Smooth muscle cell of the pulmonary artery (primary cell): Measurements from ENCODE around the gene OR10D3. TPM values are rescaled to one million over a fixed set of nuclear protein-coding genes. Genes with fewer than 3 reads are reported as not detected.

Experiments
- total RNA-seq: library from RNA; depleted of rRNA; stranded (reverse); fragments of >200 nt; gene quantifications from 2 replicates; pipeline ENCODE4 v1.2.3, GENCODE V29; 2014

Gene OR10D3
- total RNA-seq = not detected in 2 replicates

GRCh38 chr11:124183068-124183467 lies at the start of gene OR10D3:
Gene OR10D3, plus strand, starts transcription at chr11:124183345. Its CDS starts 1,925 bp downstream, at chr11:124185270.

Other genes starting within 250 kb of the OR10D3 start
- not detected in 2 replicates for gene OR4D5, start 243.7 kb upstream of the OR10D3 start, total RNA-seq
- not detected in 2 replicates for gene OR6T1, start 239.5 kb upstream of the OR10D3 start, total RNA-seq
- gene OR10S1, start 205.6 kb upstream of the OR10D3 start, total RNA-seq = not detected in 2 replicates
- gene OR10G6, start 188.2 kb upstream of the OR10D3 start, total RNA-seq = not detected in 2 replicates
- gene OR10G4, start 170.3 kb upstream of the OR10D3 start, total RNA-seq = not detected in 2 replicates
- not detected in 2 replicates for gene OR10G9, start 160.3 kb upstream of the OR10D3 start, total RNA-seq
- gene OR10G8, start 156.5 kb upstream of the OR10D3 start, total RNA-seq = not detected in 2 replicates
- gene OR10G7, start 142.0 kb upstream of the OR10D3 start, total RNA-seq = not detected in 2 replicates
- 18.4 and 21.8 TPM in 2 replicates for gene VWA5A, start 67.9 kb upstream of the OR10D3 start, total RNA-seq
- not detected in 2 replicates for gene OR8G1, start 57.8 kb downstream of the OR10D3 start, total RNA-seq
- gene OR8G5, start 73.0 kb downstream of the OR10D3 start, total RNA-seq = not detected in 2 replicates
- not detected in 2 replicates for gene OR8D1, start 130.6 kb downstream of the OR10D3 start, total RNA-seq
- gene OR8D2, start 136.9 kb downstream of the OR10D3 start, total RNA-seq = not detected in 2 replicates
- gene OR8B2, start 201.2 kb downstream of the OR10D3 start, total RNA-seq = not detected in 2 replicates
- gene OR8B3, start 215.7 kb downstream of the OR10D3 start, total RNA-seq = not detected in 2 replicates
- not detected in 2 replicates for gene OR8B4, start 241.5 kb downstream of the OR10D3 start, total RNA-seq